ENCODE data around the gene PDZRN3.

DNA sequence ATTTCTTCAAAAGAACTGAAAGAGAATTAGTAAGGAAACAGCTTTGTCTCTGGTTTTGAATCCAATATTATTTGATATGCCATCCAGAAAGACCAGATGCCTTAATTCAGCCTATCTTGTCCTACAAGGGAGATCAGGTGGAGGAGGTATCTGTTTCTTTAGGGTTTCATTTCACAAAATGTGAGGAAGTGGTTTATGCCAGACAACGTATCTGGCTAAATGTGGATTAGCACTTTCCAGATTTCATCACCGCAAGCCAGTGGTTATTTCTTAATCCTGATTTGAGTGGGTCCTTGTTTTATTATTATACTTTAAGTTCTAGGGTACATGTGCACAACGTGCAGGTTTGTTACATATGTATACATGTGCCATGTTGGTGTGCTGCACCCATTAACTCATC lies 292.2 kb downstream of the PDZRN3 start:
- TF ChIP-seq, protein P1, sequence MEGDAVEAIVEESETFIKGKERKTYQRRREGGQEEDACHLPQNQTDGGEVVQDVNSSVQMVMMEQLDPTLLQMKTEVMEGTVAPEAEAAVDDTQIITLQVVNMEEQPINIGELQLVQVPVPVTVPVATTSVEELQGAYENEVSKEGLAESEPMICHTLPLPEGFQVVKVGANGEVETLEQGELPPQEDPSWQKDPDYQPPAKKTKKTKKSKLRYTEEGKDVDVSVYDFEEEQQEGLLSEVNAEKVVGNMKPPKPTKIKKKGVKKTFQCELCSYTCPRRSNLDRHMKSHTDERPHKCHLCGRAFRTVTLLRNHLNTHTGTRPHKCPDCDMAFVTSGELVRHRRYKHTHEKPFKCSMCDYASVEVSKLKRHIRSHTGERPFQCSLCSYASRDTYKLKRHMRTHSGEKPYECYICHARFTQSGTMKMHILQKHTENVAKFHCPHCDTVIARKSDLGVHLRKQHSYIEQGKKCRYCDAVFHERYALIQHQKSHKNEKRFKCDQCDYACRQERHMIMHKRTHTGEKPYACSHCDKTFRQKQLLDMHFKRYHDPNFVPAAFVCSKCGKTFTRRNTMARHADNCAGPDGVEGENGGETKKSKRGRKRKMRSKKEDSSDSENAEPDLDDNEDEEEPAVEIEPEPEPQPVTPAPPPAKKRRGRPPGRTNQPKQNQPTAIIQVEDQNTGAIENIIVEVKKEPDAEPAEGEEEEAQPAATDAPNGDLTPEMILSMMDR (IDR thresholded peaks at IDR 0.05) = no peak
- no peak for TF ChIP-seq POLR2A (IDR thresholded peaks at IDR 0.05)

Measured in Peyer's patch (tissue), 4 donors.